ENCODE results near the gene TNIP1.
A peak's percentile ranks its signal among the peaks of the same experiment; 100 is the strongest.

The TNIP1 gene

DNA sequence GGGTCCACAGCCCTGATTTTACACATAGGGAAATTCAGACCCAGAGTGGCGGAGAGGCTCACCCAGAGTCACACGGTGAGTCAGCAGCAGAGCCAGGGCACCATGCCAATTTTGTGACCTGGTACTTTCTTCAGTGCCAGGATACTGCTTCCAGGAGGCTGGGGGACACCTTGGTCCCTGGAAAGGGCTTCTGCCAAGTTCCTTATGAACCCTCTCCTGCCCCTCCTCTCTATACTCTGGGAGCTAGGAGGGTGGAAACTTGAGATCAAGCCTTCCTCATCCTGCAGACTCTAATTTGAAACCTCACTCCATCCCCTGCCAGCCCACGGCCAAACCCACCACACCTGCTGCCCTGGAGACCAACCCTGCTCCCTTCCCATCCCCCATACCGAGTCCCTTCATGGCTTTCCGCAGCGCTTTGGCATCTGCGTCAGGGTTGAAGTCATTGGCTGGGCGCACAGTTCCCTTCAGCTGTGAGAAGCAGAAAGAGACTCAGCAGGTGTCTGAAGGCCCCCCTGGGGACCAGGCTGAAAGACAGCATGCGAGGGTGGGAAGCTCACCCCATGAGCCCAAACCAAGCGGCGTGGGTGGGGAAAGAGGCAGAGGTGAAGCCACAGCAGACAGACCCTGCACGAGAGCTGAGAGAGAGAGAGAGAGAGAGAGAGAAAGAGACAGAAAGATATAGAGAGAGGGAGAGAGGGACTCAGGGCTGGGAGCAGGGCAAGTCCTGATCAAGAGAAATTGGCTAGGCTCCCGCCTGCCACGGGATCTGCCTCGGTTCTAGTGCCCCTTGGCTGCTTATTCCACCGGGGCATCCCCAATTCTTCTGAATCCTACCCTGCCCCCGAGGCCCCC, 43.3 kb upstream of the TNIP1 start:
- no peaks in the 10 kb centered on the region for H3K9me2 ChIP-seq (replicated peaks; ENCODE audit: control insufficient read depth, low read length)
- peak overlapping the region; percentile 35 for H3K4me2 ChIP-seq (ENCODE audit: low read length)
- H3K27ac ChIP-seq (ENCODE audit: low read depth, low read length): no peak overlapping the region
- no peaks in the 10 kb centered on the region for H4K20me1 ChIP-seq (ENCODE audit: control insufficient read depth, insufficient read depth, low read depth, low read length)
- peaks cover 29% of the 10 kb centered on the region for H3K4me1 ChIP-seq (ENCODE audit: control insufficient read depth, low read length)
- TF ChIP-seq EZH2phosphoT487 (IDR thresholded peaks at IDR 0.05; ENCODE audit: borderline replicate concordance, low read length): no peak
- TF ChIP-seq, protein P1, sequence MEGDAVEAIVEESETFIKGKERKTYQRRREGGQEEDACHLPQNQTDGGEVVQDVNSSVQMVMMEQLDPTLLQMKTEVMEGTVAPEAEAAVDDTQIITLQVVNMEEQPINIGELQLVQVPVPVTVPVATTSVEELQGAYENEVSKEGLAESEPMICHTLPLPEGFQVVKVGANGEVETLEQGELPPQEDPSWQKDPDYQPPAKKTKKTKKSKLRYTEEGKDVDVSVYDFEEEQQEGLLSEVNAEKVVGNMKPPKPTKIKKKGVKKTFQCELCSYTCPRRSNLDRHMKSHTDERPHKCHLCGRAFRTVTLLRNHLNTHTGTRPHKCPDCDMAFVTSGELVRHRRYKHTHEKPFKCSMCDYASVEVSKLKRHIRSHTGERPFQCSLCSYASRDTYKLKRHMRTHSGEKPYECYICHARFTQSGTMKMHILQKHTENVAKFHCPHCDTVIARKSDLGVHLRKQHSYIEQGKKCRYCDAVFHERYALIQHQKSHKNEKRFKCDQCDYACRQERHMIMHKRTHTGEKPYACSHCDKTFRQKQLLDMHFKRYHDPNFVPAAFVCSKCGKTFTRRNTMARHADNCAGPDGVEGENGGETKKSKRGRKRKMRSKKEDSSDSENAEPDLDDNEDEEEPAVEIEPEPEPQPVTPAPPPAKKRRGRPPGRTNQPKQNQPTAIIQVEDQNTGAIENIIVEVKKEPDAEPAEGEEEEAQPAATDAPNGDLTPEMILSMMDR (IDR thresholded peaks at IDR 0.05; ENCODE audit: low read depth, low read length, poor library complexity, severe bottlenecking): no peak
- no peaks in the 10 kb centered on the region for H3K27me3 ChIP-seq (ENCODE audit: control insufficient read depth, low read length)
- H3K4me3 ChIP-seq (ENCODE audit: low read length): 0 out of 2 replicates have a peak overlapping the region, but pooled peaks have one; percentile 8
- no peaks in the 10 kb centered on the region for H3K79me2 ChIP-seq (ENCODE audit: control insufficient read depth, low read length)
- no peaks in the 10 kb centered on the region; the same call in 1 of the 2 replicates for H3F3A ChIP-seq (ENCODE audit: control insufficient read depth, insufficient read depth)
- no peaks in the 10 kb centered on the region for H3K36me3 ChIP-seq (ENCODE audit: control insufficient read depth, low read length)
- no peaks in the 10 kb centered on the region for H3K9me3 ChIP-seq (ENCODE audit: control insufficient read depth, insufficient read depth, low read length)

DNA sequence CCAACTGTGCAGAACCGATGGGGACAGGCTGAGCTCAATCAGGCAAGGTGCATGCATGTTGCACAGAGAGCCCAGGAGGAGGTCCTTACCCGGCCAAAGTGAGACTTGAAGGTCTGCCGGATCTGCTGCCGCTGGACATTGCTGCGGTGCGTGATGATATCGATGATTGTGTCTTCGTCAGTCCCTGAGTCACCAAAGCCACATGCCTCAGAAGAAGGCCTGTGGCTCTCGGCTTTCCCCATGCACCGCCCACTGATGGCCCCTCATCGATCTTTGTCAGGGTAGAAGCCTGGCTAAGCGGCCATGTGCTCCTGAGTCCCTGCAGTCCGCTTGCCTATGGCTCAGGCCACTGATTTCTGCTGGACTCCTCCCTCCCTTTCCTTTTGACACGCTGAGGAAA, 42.0 kb upstream of the TNIP1 start:
- TF ChIP-seq EZH2phosphoT487 (IDR thresholded peaks at IDR 0.05; ENCODE audit: borderline replicate concordance, low read length): no peak
- H3K4me1 ChIP-seq (ENCODE audit: control insufficient read depth, low read length): peaks cover 29% of the 10 kb centered on the region
- H3K27ac ChIP-seq (ENCODE audit: low read depth, low read length): no peak overlapping the region
- no peaks in the 10 kb centered on the region for H3K9me2 ChIP-seq (replicated peaks; ENCODE audit: control insufficient read depth, low read length)
- H4K20me1 ChIP-seq (ENCODE audit: control insufficient read depth, insufficient read depth, low read depth, low read length): no peaks in the 10 kb centered on the region
- H3K4me3 ChIP-seq (ENCODE audit: low read length): no peak overlapping the region
- H3F3A ChIP-seq (ENCODE audit: control insufficient read depth, insufficient read depth): no peaks in the 10 kb centered on the region; the same call in 1 of the 2 replicates
- H3K9me3 ChIP-seq (ENCODE audit: control insufficient read depth, insufficient read depth, low read length): no peaks in the 10 kb centered on the region
- no peak overlapping the region for H3K4me2 ChIP-seq (ENCODE audit: low read length)
- H3K79me2 ChIP-seq (ENCODE audit: control insufficient read depth, low read length): no peaks in the 10 kb centered on the region
- no peaks in the 10 kb centered on the region for H3K36me3 ChIP-seq (ENCODE audit: control insufficient read depth, low read length)
- H3K27me3 ChIP-seq (ENCODE audit: control insufficient read depth, low read length): no peaks in the 10 kb centered on the region

GRCh38 chr5:151121665-151122064, 40.8 kb upstream of the TNIP1 start:
- no peaks in the 10 kb centered on the region for H4K20me1 ChIP-seq (ENCODE audit: control insufficient read depth, insufficient read depth, low read depth, low read length)
- no peaks in the 10 kb centered on the region for H3K9me2 ChIP-seq (replicated peaks; ENCODE audit: control insufficient read depth, low read length)
- H3F3A ChIP-seq (ENCODE audit: control insufficient read depth, insufficient read depth): no peaks in the 10 kb centered on the region; the same call in 1 of the 2 replicates
- no peak overlapping the region for H3K4me3 ChIP-seq (ENCODE audit: low read length)
- no peaks in the 10 kb centered on the region for H3K36me3 ChIP-seq (ENCODE audit: control insufficient read depth, low read length)
- TF ChIP-seq, protein P1 (IDR thresholded peaks at IDR 0.05; ENCODE audit: low read depth, low read length, poor library complexity, severe bottlenecking): no peak
- no peak for TF ChIP-seq EZH2phosphoT487 (IDR thresholded peaks at IDR 0.05; ENCODE audit: borderline replicate concordance, low read length)
- no peak overlapping the region for H3K27ac ChIP-seq (ENCODE audit: low read depth, low read length)
- H3K27me3 ChIP-seq (ENCODE audit: control insufficient read depth, low read length): no peaks in the 10 kb centered on the region
- no peak overlapping the region for H3K4me2 ChIP-seq (ENCODE audit: low read length)
- H3K9me3 ChIP-seq (ENCODE audit: control insufficient read depth, insufficient read depth, low read length): no peaks in the 10 kb centered on the region
- peaks cover 29% of the 10 kb centered on the region for H3K4me1 ChIP-seq (ENCODE audit: control insufficient read depth, low read length)
- H3K79me2 ChIP-seq (ENCODE audit: control insufficient read depth, low read length): no peaks in the 10 kb centered on the region

DNA sequence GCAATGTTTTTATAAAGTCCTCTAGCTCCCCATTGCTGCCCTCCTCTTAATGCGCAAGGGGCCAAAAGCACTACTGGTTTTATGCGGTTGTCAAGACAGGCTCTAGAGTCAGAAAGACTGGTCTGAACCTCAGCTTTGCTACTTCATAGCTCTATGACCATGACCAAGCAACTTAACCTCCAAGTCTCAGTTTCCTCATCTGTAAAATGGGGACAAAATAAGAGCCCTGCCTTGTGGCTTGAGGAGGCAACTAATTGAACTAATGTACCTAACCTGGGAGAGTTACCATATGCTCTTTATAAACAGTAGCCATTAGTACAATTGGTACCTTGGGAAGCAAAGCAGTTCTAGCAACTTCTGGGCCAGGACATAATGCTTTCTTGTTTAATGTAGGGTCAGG, 40.3 kb upstream of the TNIP1 start:
- no peaks in the 10 kb centered on the region for H3K9me2 ChIP-seq (replicated peaks; ENCODE audit: control insufficient read depth, low read length)
- H3K4me2 ChIP-seq (ENCODE audit: low read length): no peak overlapping the region
- H3F3A ChIP-seq (ENCODE audit: control insufficient read depth, insufficient read depth): no peaks in the 10 kb centered on the region; the same call in 1 of the 2 replicates
- peaks cover 26% of the 10 kb centered on the region for H3K4me1 ChIP-seq (ENCODE audit: control insufficient read depth, low read length)
- H3K4me3 ChIP-seq (ENCODE audit: low read length): no peak overlapping the region
- no peaks in the 10 kb centered on the region for H3K36me3 ChIP-seq (ENCODE audit: control insufficient read depth, low read length)
- no peak overlapping the region for H3K27ac ChIP-seq (ENCODE audit: low read depth, low read length)
- no peak for TF ChIP-seq EZH2phosphoT487 (IDR thresholded peaks at IDR 0.05; ENCODE audit: borderline replicate concordance, low read length)
- TF ChIP-seq, protein P1 (IDR thresholded peaks at IDR 0.05; ENCODE audit: low read depth, low read length, poor library complexity, severe bottlenecking): no peak
- H3K79me2 ChIP-seq (ENCODE audit: control insufficient read depth, low read length): no peaks in the 10 kb centered on the region
- no peaks in the 10 kb centered on the region for H3K27me3 ChIP-seq (ENCODE audit: control insufficient read depth, low read length)
- H4K20me1 ChIP-seq (ENCODE audit: control insufficient read depth, insufficient read depth, low read depth, low read length): no peaks in the 10 kb centered on the region
- H3K9me3 ChIP-seq (ENCODE audit: control insufficient read depth, insufficient read depth, low read length): no peaks in the 10 kb centered on the region

Measured in DOHH2 (cell line).